Superior temporal gyrus (tissue), 1 donor: ENCODE data around the gene TIMM22.

ENCODE experiments used
- DNase-seq: peaks from one replicate; pipeline ENCODE4 v3.0.0-alpha.2; 2016; ENCODE audit errors: extremely low spot score

The TIMM22 gene

GRCh38 chr17:1002412-1002753 lies 5.5 kb downstream of the TIMM22 start:
- no peak for DNase-seq

DNA sequence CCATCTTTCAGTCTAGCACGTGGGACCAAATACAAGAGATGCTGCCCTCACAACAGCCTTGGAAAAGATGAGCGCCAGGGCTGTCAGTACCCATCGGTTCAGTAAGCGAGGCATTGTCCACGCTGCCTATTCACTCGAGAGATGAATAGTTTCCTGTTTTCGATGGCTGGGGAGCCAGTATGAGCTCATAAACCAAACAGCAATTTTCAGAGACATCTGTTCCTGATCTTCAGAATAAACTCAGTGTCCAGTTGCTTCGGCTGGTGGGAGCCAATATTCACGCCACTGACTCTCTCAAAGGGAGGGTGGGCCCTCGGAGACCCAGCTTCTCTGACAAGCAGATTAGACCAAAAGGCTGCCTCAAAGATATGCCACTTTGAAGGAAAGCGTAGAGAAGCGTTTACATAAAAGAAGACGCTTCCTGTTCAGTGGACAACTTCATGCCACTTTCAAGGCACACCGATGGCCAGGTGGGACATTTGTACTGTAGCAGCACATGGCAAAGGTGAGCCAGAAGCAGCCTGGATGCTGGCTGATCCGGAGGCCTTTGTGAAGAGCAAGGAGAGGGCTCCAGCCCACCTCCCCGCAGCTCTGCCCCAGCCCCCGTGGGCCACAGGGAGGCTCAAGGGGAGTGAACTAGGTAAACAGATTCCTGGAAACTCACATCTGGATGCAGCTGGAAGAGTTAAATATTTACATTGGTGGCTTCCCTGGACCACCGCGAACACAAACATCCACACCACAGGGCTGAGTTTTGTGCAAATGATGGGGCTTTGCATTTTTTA lies 6.0 kb downstream of the TIMM22 start:
- peak; percentile 87 for DNase-seq

- DNase-seq, result no peak
Measured at GRCh38 chr17:1003633-1003971, 6.7 kb downstream of the TIMM22 start.

DNA sequence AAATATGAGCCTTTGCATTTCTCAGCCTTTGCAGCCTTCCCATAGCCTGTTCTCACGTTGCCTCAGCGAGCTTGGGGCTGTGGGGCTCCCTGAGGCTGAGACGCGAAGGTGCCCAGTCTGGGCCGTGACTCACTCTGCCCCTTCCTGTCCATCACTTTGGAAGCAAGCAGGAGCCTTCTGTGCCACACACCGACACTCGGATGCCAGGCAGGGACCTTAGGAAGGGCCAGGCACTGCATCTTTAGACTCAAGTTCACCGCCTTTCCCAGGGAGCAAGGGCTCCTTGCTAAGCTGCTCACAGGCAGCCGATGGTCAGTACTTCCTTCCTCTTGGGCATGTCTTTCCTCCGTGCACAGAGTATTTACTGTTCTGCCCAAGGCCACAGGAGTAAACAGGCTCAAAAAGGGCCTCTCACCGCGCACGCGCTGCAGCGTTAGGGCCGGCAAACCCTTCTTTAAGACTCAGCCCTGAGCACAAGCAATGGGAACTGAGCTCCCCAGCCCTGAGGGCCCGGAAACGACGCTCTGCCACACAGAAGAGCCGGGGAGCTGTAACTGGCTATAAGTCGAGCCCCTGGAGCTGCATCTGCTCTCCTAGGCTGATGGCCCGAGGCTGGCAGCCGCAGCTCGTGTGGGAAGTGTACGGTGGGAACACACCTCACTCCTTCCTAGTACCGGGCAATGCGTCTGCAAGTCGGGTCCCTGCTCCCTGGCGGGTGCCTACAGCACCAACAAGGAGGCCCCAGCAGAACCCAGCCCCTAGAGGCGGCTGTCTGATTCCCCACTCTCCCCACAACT lies 7.2 kb downstream of the TIMM22 start:
- DNase-seq, result peak; percentile 43

- no peak for DNase-seq
Measured at GRCh38 chr17:1004769-1005295, 7.9 kb downstream of the TIMM22 start.

GRCh38 chr17:1005361-1005946 lies 8.5 kb downstream of the TIMM22 start:
- peak; percentile 82 for DNase-seq

DNA sequence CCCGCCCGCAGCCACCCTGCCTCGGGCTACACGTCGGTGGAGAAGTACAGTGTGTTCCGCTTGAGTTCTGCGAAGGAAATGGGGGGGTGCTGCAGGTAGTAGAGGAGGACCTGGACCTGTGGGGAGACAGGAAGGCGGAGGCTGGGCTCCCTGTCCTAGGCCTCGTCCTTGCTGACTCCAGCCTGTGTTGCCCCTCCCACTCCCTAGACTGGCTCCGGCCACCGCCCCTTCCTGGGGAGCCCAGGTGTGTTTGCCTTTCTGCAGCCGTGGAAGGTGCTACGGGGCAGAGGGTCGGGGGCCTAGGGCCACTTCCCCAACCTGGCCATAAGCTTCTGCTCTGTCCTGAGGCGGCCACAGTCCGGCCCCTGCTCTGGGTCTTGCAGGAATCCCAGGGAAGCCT lies 9.1 kb downstream of the TIMM22 start:
- no peak for DNase-seq

DNA sequence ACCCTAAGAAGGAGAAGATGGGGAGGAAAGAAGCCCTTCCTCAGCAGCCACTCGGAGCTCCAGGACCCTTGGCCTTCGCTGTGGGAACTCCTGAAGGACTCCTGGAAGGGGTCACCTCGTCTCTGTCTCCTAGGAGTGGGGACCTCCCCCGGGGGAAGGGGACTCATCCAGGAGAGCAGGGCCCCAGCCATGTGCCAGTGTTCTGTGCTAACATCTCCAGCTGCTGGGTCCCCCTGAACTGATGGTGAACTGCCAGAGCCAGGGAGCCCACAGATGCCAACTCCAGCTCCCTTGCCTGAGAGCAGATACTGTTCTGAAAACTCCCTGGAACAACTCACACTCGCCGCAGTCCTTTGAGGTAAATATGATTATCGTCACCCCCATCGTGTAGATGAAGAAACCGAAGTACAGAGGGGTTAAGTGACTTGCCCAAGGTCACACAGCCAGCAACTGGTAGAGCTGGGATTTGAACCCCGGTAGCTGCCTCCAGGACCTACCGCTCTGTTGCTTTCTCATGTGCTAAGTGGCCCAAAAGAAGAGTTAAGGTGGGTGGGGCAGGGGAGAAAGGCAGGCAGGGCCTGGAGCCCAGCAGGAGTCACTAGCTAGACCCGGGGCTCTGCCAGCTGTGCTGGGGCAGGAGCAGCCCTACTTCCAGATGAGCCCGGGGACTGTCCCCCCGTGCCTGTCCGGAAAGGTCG lies 10.5 kb downstream of the TIMM22 start:
- no peak for DNase-seq

- DNase-seq, result no peak
Measured at GRCh38 chr17:1008008-1008761, 11.3 kb downstream of the TIMM22 start.

DNA sequence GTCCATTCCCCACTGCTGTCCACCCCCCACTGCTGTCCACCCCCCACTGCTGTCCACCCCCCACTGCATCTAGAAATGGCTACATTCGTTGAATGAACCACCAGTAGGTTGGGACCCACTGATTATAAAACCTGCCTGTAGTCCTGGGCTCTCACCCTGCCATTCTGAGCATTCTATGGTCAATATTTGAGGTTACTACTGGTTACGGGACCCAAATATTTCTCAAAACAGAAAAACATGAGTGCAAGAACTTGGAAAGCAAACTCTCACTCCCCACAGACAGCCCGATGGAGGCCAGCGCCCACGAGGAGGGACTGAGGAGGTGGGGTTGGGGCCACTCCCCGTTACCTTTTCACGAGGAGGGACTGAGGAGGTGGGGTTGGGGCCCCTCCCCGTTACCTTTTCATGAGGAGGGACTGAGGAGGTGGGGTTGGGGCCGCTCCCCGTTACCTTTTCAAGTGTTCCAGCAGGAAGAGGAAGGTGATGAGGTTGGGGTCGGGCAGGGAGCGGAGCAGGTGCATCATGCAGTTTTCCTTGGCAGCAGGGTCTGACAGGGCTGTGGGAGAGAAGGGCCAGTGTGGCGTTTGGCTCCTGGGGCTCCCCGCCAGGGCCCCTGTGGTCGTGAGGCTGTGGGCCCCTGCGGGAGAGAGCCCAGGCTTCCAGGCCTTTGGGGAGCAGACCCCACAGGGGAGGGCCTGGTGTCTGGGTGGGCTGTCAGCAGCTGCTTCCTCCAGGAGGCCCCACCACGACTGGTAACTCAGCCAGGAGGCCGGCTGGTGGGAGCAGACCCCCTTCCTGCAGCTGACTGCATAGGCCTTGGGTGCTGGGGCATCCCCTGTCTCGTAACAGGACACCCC lies 12.5 kb downstream of the TIMM22 start:
- DNase-seq, result no peak

DNA sequence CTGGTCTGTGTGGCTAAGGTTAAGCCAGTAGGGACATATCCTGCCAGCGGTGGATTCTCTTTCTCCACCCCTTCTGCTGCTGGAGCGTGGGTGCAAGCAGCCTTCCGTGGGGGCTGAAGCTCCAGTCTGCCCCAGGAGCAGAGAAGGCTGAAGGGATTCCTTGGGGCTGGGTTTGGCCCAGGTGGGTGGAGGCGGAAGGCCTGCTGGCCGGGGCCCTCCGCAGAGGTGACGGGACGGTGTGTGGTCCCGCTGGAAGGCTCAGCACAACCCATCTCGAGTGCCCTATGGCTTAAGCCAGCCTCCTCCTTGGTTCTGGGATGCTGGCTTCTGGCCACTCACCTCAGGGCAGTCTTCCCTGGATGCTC lies 13.1 kb downstream of the TIMM22 start:
- no peak for DNase-seq

DNA sequence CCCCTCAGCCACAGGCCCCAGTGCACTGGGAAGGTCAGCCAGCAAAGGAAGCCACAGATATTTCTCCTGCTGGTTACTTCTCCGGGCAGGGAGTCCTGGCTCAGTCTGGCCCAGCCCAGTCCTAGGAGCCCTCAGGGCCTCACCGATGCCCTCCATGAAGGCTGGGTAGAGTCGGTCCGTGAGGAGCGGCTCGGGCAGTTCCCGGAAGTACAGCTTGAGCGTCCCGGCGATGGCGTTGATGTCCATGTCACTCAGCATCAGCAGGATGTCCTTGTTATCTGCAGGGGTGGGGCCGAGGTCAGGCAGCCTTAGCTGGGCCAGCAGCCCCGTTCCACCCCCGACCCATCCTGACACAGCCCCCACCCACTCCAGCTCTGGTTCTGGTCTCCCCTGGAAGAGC lies 13.7 kb downstream of the TIMM22 start:
- DNase-seq, result no peak

DNA sequence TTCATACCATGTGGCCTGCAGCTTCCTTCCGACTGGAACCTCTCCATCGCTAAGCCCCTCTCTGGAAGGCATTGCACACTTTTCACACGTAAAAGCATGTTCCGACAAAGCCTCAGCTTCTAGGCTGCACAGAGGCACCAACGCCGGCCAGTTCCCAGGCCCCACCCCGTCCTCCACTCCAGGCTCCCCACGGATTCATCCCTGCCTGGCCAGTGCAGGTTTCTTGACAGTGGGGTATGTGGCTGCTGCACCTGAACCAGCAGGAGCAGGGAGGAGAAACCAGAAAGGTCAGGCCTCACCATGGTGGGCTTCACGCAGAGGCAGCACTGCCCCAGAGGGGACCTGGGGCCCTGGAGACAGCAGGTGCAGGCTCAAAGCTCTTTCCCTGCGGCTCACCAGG lies 14.2 kb downstream of the TIMM22 start:
- DNase-seq, result no peak

- DNase-seq, result no peak
Measured at GRCh38 chr17:1011760-1012735, 15.1 kb downstream of the TIMM22 start.

DNA sequence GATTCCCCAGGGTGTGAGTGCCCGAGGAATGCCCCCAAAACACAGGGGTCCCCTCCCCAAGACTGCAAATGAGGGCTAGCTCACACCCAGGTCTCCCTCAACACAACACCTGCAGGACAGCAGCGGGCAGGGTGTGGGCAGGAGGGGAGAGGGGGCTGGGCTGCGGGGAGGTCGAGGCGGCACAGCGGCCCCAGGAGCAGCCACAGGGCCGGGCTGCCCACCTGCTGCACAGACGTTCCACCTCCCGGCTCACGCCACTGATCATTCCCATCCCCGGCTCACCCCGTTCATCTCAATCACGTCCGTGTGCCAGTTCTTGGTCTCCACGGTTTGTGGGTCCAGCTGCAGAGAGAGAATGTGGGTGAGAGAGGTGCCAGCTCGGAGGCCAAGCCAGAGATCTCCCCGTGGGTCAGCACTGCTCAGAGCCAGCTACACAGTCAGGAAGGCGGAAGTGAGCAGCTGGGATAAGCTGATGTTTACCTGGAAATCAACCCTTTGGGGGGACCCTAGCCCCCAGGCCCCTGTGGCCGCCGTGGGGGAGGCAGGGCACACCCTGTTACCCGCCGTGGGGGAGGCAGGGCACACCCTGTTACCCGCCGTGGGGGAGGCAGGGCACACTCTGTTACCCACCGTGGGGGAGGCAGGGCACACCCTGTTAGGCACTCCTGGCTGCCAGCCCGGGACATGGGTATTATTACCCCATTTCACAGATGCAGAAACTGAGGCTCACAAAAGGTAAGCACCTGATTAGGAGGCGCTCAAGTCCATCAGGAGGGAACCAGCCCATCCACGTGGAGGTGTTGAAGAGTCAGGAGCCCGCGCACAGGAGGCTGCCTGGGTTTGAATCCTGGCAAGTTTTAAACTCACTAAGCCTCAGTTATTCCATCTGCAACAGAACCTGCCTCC lies 16.1 kb downstream of the TIMM22 start:
- DNase-seq, result no peak

- no peak for DNase-seq
Measured at GRCh38 chr17:1013729-1014090, 16.8 kb downstream of the TIMM22 start.

DNA sequence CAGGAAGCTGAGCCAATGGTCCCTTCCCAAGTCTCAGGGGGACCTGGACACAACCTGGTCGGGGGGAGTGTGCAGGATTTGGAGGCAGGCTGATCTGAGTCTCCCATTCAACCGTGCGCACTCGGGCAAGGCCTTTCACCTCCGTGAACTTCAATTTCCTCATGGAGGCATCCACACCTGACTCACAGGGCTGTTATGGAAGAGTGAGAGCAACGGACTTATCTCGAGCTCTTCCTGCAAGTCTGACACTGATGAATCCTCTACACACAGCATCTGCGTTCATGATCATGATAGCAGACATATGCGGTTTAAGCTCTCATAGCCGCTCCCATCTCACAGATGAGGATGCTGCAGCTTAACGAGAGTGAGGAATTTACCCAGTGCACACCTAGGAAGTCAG lies 21.6 kb downstream of the TIMM22 start:
- no peak for DNase-seq

DNA sequence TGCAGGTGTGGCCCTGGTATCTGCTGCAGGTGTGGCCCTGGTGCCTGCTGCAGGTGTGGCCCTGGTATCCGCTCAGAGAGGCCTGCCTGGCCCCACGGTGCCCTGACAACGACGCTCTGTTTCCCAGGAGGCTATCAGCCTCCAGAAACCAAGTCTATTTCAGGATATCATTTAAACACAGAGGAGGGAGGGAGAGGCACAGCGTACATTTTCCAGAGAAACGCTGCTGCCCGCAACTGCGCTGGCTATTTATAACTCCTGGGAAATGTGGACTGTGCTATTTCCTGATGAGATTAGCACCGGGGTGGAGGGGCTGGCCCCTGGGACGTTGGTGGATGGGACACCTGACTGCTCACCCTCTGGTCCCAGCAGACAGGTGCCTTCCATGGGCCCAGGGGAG lies 22.5 kb downstream of the TIMM22 start:
- no peak for DNase-seq
